COR-L47 (cell line): ENCODE measurements around the gene PANK1.

Experiments used
- DNase-seq: peaks from one replicate; lab custom pipeline; 2025; lab: John Stamatoyannopoulos, UW

Gene PANK1

DNA sequence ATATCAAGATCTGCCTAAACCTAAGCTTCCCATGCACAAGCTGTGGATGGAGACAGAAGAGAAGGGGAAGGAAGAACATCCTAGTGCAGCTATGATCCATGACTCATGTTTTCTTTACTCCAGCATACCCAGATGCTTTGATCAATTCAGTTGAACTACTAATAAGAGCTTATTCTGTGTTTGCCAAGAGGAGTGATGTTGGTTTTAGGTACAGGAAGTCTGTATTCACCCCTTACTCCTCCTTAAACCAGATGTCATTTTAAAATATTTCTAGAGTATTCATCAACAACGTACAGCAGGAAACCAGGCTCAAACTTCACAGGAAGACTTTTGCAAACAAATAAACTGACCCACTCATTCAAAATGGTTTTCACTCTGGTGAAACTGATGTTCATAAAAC lies 29.2 kb downstream of the PANK1 start:
- DNase-seq, result no peak

- no peak for DNase-seq
These were observed 29.9 kb downstream of the PANK1 start for GRCh38 chr10:89615112-89615511.

- DNase-seq, result no peak
These were observed 31.5 kb downstream of the PANK1 start for GRCh38 chr10:89613582-89613981.

DNA sequence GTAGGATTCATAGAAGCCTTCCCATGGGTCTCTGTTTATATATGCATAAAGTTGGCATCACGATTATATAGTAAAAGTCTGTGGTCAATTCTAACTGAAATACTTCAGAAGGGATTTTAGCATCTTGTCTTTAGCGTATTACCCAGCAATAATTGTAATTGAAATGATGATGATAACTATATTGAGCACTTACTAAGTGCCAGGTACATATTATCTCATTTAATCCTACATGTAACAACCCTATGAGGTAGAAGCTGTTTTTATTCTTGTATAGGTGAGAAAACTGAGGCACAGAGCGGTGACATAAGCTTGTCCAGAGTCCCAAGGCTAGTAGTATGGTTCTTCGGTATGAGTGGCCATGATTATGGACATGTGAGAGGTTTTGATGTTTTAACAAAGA lies 33.8 kb downstream of the PANK1 start:
- no peak for DNase-seq

- DNase-seq, result no peak
These were observed 35.2 kb downstream of the PANK1 start for GRCh38 chr10:89609833-89610346.

DNA sequence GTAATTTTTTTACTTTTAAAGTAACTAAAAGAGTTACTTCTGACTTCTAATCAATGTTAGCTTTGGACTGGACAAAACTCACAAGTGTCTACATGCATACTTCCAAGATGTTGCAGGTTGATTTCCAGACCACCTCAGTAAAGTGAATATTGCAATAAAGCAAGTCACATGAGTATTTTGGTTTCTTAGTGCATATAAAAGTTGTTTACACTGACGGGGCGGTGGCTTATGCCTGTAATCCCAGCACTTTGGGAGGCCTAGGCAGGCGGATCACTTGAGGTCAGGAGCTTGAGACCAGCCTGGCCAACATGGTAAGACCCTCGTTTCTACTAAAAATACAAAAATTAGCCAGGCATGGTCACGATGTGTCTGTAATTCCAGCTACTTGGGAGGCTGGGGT lies 40.8 kb downstream of the PANK1 start:
- no peak for DNase-seq

- DNase-seq, result no peak
These were observed 42.1 kb downstream of the PANK1 start for GRCh38 chr10:89602919-89603318.

GRCh38 chr10:89601728-89602361 lies 43.2 kb downstream of the PANK1 start:
- no peak for DNase-seq

DNA sequence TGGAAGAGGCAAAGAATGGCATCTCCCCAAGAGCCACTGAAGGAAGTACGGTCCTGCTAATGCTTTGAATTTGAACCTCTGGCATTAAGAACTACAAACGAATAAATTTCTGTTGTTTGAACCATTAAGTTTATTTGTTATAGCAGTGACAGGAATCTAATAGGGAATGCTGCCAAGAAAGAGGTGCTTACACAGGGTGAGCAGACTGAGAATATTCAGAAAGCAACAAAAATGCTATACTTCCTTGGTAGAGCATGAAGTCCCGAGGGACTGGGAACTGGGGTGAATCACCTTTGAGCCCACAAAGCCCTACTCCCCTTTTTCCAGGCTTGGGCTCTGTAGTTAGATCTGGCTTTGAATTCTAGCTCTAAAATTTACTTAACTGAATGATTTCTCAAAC lies 45.0 kb downstream of the PANK1 start:
- no peak for DNase-seq

- no peak for DNase-seq
These were observed 52.0 kb downstream of the PANK1 start for GRCh38 chr10:89593043-89593442.

DNA sequence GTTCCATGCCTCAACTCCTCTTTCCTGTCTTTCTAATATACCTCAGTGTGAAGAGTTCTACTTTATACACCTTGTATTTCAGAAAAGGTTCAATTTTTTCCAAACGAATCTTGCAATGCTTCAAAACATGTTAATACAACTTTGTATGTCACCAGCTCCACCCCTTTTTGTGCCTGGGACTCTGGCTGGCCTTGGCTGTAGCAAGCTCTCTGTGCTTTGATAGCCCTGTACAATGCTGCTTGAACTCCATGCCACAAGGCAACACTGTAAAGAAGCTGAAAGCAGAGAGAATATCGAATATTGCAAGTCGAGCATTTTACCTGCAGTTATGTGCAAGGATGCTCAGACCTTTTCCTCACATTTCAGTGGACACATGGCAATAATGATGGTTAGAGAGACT lies 52.5 kb downstream of the PANK1 start:
- DNase-seq, result no peak

DNA sequence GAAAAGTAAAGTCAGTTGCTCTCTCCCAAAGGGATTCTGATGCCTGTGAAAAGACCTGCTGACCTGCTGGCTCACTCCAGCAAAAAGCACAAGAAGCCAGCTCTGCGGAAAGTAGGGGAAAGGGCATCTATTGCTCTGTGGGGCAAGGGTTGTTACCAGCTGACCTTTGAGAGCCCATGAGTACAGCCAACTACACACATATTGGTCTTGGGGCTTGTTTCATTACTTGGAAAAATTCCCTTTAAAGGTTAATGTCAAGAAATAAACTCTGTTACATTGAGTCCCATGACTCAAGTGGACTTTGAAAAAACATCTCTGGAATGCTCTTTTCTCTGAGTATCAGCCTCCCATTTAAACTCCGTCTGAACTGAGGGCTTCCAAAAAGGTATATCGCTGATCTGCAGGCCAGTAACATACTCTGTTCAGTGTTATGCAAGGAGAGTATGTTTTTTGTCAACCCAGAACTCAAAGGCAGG lies 53.2 kb downstream of the PANK1 start:
- DNase-seq, result no peak

- DNase-seq, result no peak
These were observed 53.8 kb downstream of the PANK1 start for GRCh38 chr10:89591111-89591795.

DNA sequence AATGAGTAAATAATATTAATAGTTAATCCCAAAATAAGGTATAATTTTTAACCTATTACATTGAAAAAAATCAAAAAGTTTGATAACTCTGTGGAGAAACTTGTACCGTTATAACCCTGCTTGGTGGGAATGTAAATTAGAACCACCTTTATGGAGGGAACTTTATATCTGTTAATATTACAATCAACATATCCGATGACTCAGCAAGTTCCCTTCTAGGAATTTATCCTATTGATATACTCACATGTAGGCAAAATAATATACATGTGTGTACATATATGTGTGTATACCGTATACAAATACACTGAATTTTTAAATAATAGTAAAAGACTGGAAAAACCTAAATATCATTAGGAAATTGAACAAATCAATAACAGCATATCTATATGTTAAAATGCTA lies 54.7 kb downstream of the PANK1 start:
- no peak for DNase-seq

DNA sequence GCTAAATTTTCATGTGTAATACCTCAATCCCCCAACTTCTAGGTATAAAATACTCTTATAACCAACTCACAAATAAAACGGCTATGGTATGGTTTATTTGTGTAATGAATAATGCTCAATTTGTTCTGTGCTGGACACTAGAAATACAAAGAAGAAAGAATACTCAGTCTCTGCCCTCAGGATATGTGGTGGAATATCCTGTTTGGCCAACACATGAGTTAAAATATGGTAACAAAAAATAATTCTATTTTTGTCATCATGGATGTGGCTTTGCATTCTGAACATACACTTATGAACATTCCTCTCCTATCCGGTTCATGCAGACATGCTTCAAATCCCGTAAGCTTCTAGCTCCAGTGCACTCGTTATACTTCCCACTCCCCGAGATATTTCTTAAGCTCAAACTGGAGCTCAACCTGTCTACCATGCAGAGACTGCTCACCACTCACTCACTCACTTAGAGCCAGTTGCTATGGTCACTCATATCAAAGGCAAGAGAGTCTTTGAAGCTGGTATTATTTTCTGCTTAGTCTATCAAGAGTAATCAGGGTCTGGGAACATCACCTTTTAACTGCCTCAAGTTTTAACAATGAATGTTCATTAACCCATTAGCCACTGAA lies 55.8 kb downstream of the PANK1 start:
- no peak for DNase-seq

DNA sequence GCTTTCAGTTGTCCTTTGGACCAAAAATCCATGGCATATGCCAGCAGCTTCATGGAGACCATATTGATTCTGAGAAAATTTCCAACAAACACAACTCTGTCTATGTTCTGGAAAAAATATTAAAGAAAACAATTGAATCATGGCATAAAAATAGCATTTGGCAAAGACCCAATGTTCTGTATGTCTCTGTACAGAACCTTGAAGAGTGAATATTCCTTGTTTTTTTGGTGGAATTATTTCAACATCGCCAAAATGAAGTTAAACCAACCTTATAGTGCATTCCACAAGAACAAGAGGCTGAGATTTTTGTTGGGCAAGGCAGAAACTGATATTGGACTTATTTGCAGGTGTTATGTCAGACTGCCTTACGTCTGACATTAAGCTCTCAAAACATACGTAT lies 56.4 kb downstream of the PANK1 start:
- no peak for DNase-seq

GRCh38 chr10:89582022-89582421 lies 63.0 kb downstream of the PANK1 start:
- DNase-seq, result no peak

DNA sequence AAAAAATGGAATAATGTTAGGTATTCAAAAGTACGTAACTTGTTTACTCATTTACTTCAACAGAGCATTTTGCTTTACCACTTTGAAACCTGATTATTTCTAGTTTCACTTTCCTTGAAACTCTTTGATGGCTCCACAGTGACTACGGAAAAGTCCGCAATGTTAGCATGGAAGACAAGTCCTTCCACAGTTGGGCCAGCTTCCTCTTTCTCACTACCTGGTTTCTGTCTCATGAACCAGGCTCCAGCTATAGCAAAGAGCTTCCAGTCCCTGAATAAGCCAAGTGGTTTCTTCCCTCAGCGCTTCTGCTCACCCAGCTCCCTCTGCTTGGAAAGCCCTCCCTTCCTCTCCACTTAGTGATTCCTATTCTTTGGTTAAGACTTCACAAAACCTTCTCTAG lies 64.8 kb downstream of the PANK1 start:
- no peak for DNase-seq

DNA sequence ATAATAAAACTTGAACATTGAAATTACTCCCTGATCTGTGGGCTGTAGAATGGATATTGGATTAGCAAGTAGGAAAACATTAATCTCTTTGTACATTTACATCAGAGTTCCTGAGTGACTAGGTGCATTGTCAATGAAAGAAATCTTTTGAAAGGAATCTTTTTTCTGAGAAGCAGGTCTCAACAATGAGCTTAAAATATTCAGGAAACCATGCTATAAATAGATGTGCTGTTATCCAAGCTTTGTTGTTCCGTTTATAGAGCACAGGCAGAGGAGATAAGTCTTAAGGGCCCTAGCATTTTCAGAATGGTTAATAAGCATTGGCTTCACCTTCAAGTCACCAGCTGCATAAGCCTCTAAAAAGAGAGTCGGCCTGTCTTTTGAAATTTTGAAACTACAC lies 68.3 kb downstream of the PANK1 start:
- no peak for DNase-seq

DNA sequence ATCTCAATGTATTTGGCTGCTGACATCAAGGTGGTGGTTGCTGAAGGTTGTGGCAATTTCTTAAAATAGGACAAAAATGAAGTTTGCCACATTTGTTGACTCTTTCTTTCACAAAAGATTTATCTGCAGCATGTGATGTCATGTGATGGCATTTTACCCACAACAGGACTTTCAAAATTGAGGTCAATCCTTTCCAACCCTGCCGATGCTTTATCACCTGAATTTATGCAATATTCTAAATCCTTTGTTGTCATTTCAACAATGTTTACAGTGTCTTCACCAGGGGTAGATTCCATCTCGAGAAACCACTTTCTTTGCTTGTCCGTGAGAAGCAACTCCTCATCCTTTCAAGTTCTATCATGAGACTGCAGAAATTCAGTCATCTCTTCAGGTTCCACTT lies 69.0 kb downstream of the PANK1 start:
- DNase-seq, result no peak

DNA sequence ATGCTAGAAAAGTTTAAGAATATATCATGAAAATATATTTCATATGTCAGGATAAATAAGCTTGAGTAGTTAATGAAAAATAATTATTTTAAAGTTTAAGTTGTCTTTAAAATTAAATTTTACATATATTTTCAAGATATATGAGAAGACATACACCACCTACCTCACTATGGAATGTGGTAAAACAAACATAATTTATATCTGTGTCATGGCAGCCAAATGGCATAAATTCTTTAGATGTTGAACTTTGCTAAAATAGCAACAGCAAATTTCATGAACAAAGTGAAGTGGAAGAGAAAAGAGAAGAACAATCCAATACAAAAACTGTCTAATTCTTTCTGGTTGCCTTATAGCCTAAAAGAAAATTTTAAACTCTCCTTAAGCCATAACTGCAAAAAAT lies 70.0 kb downstream of the PANK1 start:
- no peak for DNase-seq

DNA sequence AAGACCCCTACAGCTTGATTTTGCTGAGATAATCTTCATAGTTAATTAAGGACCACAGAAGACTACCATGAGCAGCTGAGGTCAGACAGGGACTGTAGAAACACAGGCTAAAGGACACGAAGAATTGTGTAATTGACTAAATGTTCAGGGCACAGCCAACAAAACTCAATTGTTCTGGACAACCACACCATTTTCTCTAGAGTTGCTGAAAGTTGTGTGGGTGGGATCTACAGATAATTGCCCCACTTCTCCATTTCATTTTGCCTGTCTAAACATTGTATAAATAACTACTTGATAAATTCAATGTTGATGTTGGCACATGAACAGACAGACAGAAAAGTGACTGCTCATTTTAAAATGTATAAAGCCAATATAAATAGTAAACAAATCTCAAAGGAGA lies 70.7 kb downstream of the PANK1 start:
- no peak for DNase-seq

DNA sequence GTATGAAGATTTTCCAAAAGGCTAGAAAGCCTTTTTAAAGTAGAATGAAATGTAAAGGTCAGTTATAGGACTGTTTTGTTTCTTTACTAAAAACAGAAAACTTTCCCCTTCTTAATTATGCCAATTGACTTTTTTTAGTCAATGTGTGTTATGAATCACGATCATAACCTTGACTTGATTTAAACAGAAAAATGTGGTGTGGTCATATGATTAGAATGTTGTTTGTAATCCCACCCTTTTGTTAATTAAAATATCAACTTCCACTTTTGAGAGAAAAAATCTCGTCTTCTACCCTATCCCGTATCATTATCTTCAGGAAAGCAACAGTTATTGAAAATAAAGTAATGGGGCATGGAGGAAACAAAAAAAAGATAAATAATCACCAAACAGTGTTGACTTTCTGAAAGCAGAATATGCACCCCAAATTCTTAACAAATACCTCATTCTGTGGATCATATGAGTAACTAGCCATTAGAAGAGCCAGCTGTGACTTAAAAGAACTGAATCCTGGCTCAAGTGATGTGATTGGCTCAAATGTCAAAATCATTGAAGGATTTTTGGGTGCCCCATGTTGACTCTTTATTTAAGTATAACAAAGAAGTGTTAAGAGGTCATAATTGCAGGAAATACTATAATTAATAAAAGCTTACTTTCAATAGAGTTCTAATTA lies 77.3 kb downstream of the PANK1 start:
- no peak for DNase-seq
